ENCODE data around the gene GSTA3.
"Not testable (repeated sequence)": the region's sequence is repeated elsewhere in the genome, so short reads cannot be mapped to it uniquely, and the experiment has no call there.

Gene GSTA3

GRCh38 chr6:52909131-52909530, 367 bp downstream of the GSTA3 start:
- TF ChIP-seq CTCF (IDR thresholded peaks at IDR 0.05; ENCODE audit: low read depth, low read length, missing control alignments), result no peak
- no peak overlapping the region for H3K4me3 ChIP-seq (replicated peaks; ENCODE audit: low read depth, low read length)
- no peak for DNase-seq (ENCODE audit: extremely low read depth, low read depth)

GRCh38 chr6:52908526-52908925, 972 bp downstream of the GSTA3 start:
- H3K4me3 ChIP-seq (replicated peaks; ENCODE audit: low read depth, low read length), result no peak overlapping the region
- no peak for DNase-seq (ENCODE audit: extremely low read depth, low read depth)
- no peak for TF ChIP-seq CTCF (IDR thresholded peaks at IDR 0.05; ENCODE audit: low read depth, low read length, missing control alignments)

GRCh38 chr6:52904562-52905279, 4.8 kb downstream of the GSTA3 start:
- DNase-seq (ENCODE audit: extremely low read depth, low read depth), result no peak
- H3K4me3 ChIP-seq (replicated peaks; ENCODE audit: low read depth, low read length), result no peak overlapping the region
- TF ChIP-seq CTCF (IDR thresholded peaks at IDR 0.05; ENCODE audit: low read depth, low read length, missing control alignments), result peak; percentile 32

- DNase-seq (ENCODE audit: extremely low read depth, low read depth), result no peak
- no peak for TF ChIP-seq CTCF (IDR thresholded peaks at IDR 0.05; ENCODE audit: low read depth, low read length, missing control alignments)
- H3K4me3 ChIP-seq (replicated peaks; ENCODE audit: low read depth, low read length), result no peak overlapping the region
These were observed 9.0 kb downstream of the GSTA3 start for GRCh38 chr6:52900536-52900935.

GRCh38 chr6:52895790-52896189, 13.7 kb downstream of the GSTA3 start:
- not testable (repeated sequence) for DNase-seq (ENCODE audit: extremely low read depth, low read depth); H3K4me3 ChIP-seq (replicated peaks; ENCODE audit: low read depth, low read length)

GRCh38 chr6:52894285-52894684, 15.2 kb downstream of the GSTA3 start:
- no peak for DNase-seq (ENCODE audit: extremely low read depth, low read depth)
- TF ChIP-seq CTCF (IDR thresholded peaks at IDR 0.05; ENCODE audit: low read depth, low read length, missing control alignments), result no peak
- no peak overlapping the region for H3K4me3 ChIP-seq (replicated peaks; ENCODE audit: low read depth, low read length)

- TF ChIP-seq CTCF (IDR thresholded peaks at IDR 0.05; ENCODE audit: low read depth, low read length, missing control alignments), result no peak
- DNase-seq (ENCODE audit: extremely low read depth, low read depth), result no peak
- H3K4me3 ChIP-seq (replicated peaks; ENCODE audit: low read depth, low read length), result no peak overlapping the region
These were observed 15.7 kb downstream of the GSTA3 start for GRCh38 chr6:52893803-52894202.

Measured in HFF-Myc (cell line).